KOPT-K1 (cell line): Measurements from ENCODE around the gene SLC2A11.

Experiments used
- H3K27ac ChIP-seq: fragments of 200-600 bp; sonication (generic); 2 replicates; pipeline ENCODE4 v1.5.1; 2016; ENCODE audit warnings: antibody characterized with exemption, mild to moderate bottlenecking, low read depth, low read length; ENCODE audit not compliant: poor library complexity, severe bottlenecking
- H3K36me3 ChIP-seq: fragments of 200-600 bp; sonication (generic); 2 replicates; pipeline ENCODE4 v1.5.1; 2017; ENCODE audit warnings: antibody characterized with exemption, mild to moderate bottlenecking, low read length, moderate library complexity; ENCODE audit not compliant: insufficient read depth
- H3K9me3 ChIP-seq: fragments of 200-600 bp; sonication (generic); 2 replicates; pipeline ENCODE4 v1.5.1; 2017; ENCODE audit warnings: antibody characterized with exemption, low read length, mild to moderate bottlenecking; ENCODE audit not compliant: insufficient read depth, poor library complexity, severe bottlenecking

The SLC2A11 gene

GRCh38 chr22:23837496-23837859 is 20.2 kb upstream of the SLC2A11 start:
- H3K36me3 ChIP-seq, result peaks cover 44% of the 10 kb centered on the region
- no peaks in the 10 kb centered on the region for H3K9me3 ChIP-seq
- no peak overlapping the region for H3K27ac ChIP-seq

GRCh38 chr22:23837911-23838680 is 19.6 kb upstream of the SLC2A11 start:
- no peak overlapping the region for H3K27ac ChIP-seq
- H3K9me3 ChIP-seq, result no peaks in the 10 kb centered on the region
- peaks cover 37% of the 10 kb centered on the region for H3K36me3 ChIP-seq

- Histone ChIP-seq H3K27ac (peak within 1 kb of the TSS; percentile 11), H3K9me3 (no peaks in the 10 kb centered on the region), H3K36me3 (peaks cover 30% of the 10 kb centered on the region)
These were observed 18.8 kb upstream of the SLC2A11 start, which contains the start of gene DERL3 for GRCh38 chr22:23838681-23839468. DERL3 (minus strand) TSS chr22:23839006; CDS start chr22:23838987, 19 bp downstream.

GRCh38 chr22:23840026-23840425 is 17.6 kb upstream of the SLC2A11 start:
- no peak overlapping the region for H3K27ac ChIP-seq
- peaks cover 20% of the 10 kb centered on the region for H3K36me3 ChIP-seq
- H3K9me3 ChIP-seq, result no peaks in the 10 kb centered on the region

GRCh38 chr22:23841292-23841691 is 16.4 kb upstream of the SLC2A11 start:
- Histone ChIP-seq H3K9me3 (no peaks in the 10 kb centered on the region), H3K27ac (no peak overlapping the region), H3K36me3 (peaks cover 8% of the 10 kb centered on the region)

- Histone ChIP-seq H3K36me3 (peaks cover 2% of the 10 kb centered on the region; the same call in 1 of the 2 replicates), H3K27ac (no peak overlapping the region), H3K9me3 (no peaks in the 10 kb centered on the region)
These were observed 15.8 kb upstream of the SLC2A11 start for GRCh38 chr22:23841736-23842445.

- Histone ChIP-seq H3K36me3 (no peaks in the 10 kb centered on the region), H3K9me3 (no peaks in the 10 kb centered on the region), H3K27ac (no peak overlapping the region)
These were observed 15.1 kb upstream of the SLC2A11 start for GRCh38 chr22:23842599-23842998.

- Histone ChIP-seq H3K27ac (no peak overlapping the region), H3K36me3 (no peaks in the 10 kb centered on the region), H3K9me3 (no peaks in the 10 kb centered on the region)
These were observed 12.9 kb upstream of the SLC2A11 start for GRCh38 chr22:23844739-23845202.

GRCh38 chr22:23845265-23846080 is 12.2 kb upstream of the SLC2A11 start:
- Histone ChIP-seq H3K36me3 (no peaks in the 10 kb centered on the region), H3K27ac (no peak overlapping the region), H3K9me3 (no peaks in the 10 kb centered on the region)

- no peaks in the 10 kb centered on the region for H3K36me3 ChIP-seq
- H3K27ac ChIP-seq, result no peak overlapping the region
- no peaks in the 10 kb centered on the region for H3K9me3 ChIP-seq
These were observed 11.6 kb upstream of the SLC2A11 start for GRCh38 chr22:23846081-23846469.

GRCh38 chr22:23847310-23847920 is 10.3 kb upstream of the SLC2A11 start:
- H3K36me3 ChIP-seq, result no peaks in the 10 kb centered on the region
- no peak overlapping the region for H3K27ac ChIP-seq
- H3K9me3 ChIP-seq, result no peaks in the 10 kb centered on the region

- no peaks in the 10 kb centered on the region for H3K9me3 ChIP-seq
- no peak overlapping the region for H3K27ac ChIP-seq
- H3K36me3 ChIP-seq, result no peaks in the 10 kb centered on the region
These were observed 9.4 kb upstream of the SLC2A11 start for GRCh38 chr22:23847991-23848864.
